A673 (cell line): ENCODE results near the gene RGPD3. TPM values are rescaled to one million over a fixed set of nuclear protein-coding genes. Genes with fewer than 3 reads are reported as not detected.
"Not testable (repeated sequence)": the region's sequence is repeated elsewhere in the genome, so short reads cannot be mapped to it uniquely, and the experiment has no call there.

ENCODE experiments used
- Bru-seq: library from RNA; stranded (reverse); fragments of 400-500 nt; gene quantifications from one replicate; lab custom pipeline; 2021; lab: Mats Ljungman, UMichigan
- BruChase-seq, 2 experiments: library from RNA; stranded (reverse); fragments of 400-500 nt; gene quantifications; one replicate each; lab custom pipeline; 2021; lab: Mats Ljungman, UMichigan
- BruUV-seq: library from RNA; stranded (reverse); fragments of 400-500 nt; replicated peaks from 2 replicates; lab custom pipeline; 2021; lab: Mats Ljungman, UMichigan
- CTCF ChIA-PET: fragments of 300-600 bp; sonication (Branson Sonifier 250); formaldehyde crosslinking; loops from one replicate; lab custom pipeline; 2022; ENCODE audit warnings: antibody characterized with exemption; lab: Charles Lee
- POLR2A ChIA-PET: fragments of 300-600 bp; sonication (Branson Sonifier 250); formaldehyde crosslinking; loops from one replicate; lab custom pipeline; 2022; ENCODE audit warnings: antibody characterized with exemption; ENCODE audit not compliant: low non-redundant PET; lab: Charles Lee
- DNase-seq: peaks from one replicate; pipeline ENCODE4 v3.0.0-alpha.2; 2015; ENCODE audit warnings: low spot score
- H3K27ac ChIP-seq: fragments of 200-600 bp; sonication (generic); 2 replicates; pipeline ENCODE4 v1.5.1; 2016; ENCODE audit warnings: mixed run types, low read depth, mild to moderate bottlenecking, mixed read lengths, antibody characterized with exemption, low read length; ENCODE audit not compliant: poor library complexity, severe bottlenecking
- H3K27me3 ChIP-seq: fragments of 200-600 bp; sonication (generic); replicated peaks from 2 replicates; pipeline ENCODE4 v1.6.1; 2017; ENCODE audit warnings: mixed run types, low read depth, mild to moderate bottlenecking, mixed read lengths, antibody characterized with exemption, low read length; ENCODE audit not compliant: insufficient read depth, poor library complexity
- H3K36me3 ChIP-seq: fragments of 200-600 bp; sonication (generic); 2 replicates; pipeline ENCODE4 v1.6.1; 2016; ENCODE audit warnings: mixed run types, mild to moderate bottlenecking, mixed read lengths, antibody characterized with exemption, low read length; ENCODE audit not compliant: insufficient read depth, poor library complexity, severe bottlenecking
- H3K4me1 ChIP-seq: fragments of 200-600 bp; sonication (generic); 2 replicates; pipeline ENCODE4 v1.6.1; 2017; ENCODE audit warnings: mixed run types, mild to moderate bottlenecking, mixed read lengths, antibody characterized with exemption, low read length; ENCODE audit not compliant: insufficient read depth, poor library complexity, severe bottlenecking
- H3K4me3 ChIP-seq: fragments of 200-600 bp; sonication (generic); 2 replicates; pipeline ENCODE4 v1.5.1; 2016; ENCODE audit warnings: low read depth, mixed run types, mild to moderate bottlenecking, mixed read lengths, low read length; ENCODE audit not compliant: poor library complexity, severe bottlenecking
- H3K9me3 ChIP-seq: fragments of 200-600 bp; sonication (generic); 2 replicates; pipeline ENCODE4 v1.6.1; 2016; ENCODE audit warnings: mixed run types, low read depth, mild to moderate bottlenecking, mixed read lengths, antibody characterized with exemption, low read length; ENCODE audit not compliant: poor library complexity, severe bottlenecking
- EZH2 ChIP-seq: fragments of 200-600 bp; sonication (generic); IDR thresholded peaks from 2 replicates; pipeline ENCODE4 v1.6.1; 2017; ENCODE audit warnings: borderline replicate concordance, low read depth, mild to moderate bottlenecking, mixed read lengths, antibody characterized with exemption, low read length; ENCODE audit not compliant: poor library complexity, severe bottlenecking
- intact Hi-C: fragments of 100-400 bp; cut with micrococcal nuclease; formaldehyde crosslinking; loops from one replicate; pipeline ENCODE4 v1.10.0; 2022; ENCODE audit not compliant: unreplicated experiment
- long read RNA-seq: library from polyadenylated mRNA; stranded (forward); transcript quantifications from one replicate; pipeline ENCODE4 v2.0.0, GENCODE V29; 2022
- total RNA-seq: library from RNA; stranded (reverse); gene quantifications from 2 replicates; pipeline ENCODE4 v1.2.3, GENCODE V29; 2021
- TF ChIP-seq, protein P1 (sequence below): fragments of 300-800, 200-600 bp; sonication (generic); conservative IDR thresholded peaks from 2 replicates; pipeline ENCODE4 v1.5.1; 2017; ENCODE audit warnings: low read depth, mild to moderate bottlenecking, antibody characterized with exemption, low read length, moderate library complexity, mixed read lengths

The RGPD3 gene
- total RNA-seq = 0.30 and 0.57 TPM in 2 replicates
- percentile 23 among the genes with signal in this experiment for Bru-seq, nascent RNA
- BruChase-seq, experiment 1, labeled RNA remaining after a 2-hour chase = percentile 22 among the genes with signal in this experiment
- BruChase-seq, experiment 2, labeled RNA remaining after a 6-hour chase = percentile 21 among the genes with signal in this experiment
- long read RNA-seq = 0 reads

DNA sequence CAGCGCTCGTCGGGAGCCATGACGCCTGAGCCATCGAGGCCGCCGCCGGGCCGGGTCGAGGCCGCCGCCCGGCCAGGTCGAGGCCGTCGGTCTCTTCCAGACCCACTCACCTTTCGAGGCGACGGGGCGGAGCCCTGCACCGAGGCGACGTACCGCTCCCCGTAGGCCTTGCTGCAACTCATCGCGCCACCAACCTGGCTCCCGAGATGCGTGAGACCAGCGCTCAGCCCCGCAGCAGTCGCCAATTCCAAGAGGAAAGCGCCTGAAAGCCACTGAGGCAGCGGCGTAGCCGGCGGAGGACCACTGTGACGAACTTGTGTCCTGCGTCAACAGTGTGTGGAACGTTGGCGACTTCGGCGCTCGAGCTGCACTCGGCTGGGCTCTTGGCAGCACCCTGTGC lies at the start of gene RGPD3:
TSS of gene RGPD3 (minus strand) at position 307 of the 400 bp plus-strand sequence. CDS start at position 182, 125 bp downstream.
- POLR2A ChIA-PET, H3K27ac ChIP-seq, BruUV-seq, H3K9me3 ChIP-seq, H3K4me3 ChIP-seq, DNase-seq, CTCF ChIA-PET, H3K27me3 ChIP-seq, H3K4me1 ChIP-seq, intact Hi-C loops, H3K36me3 ChIP-seq: not testable (repeated sequence)

DNA sequence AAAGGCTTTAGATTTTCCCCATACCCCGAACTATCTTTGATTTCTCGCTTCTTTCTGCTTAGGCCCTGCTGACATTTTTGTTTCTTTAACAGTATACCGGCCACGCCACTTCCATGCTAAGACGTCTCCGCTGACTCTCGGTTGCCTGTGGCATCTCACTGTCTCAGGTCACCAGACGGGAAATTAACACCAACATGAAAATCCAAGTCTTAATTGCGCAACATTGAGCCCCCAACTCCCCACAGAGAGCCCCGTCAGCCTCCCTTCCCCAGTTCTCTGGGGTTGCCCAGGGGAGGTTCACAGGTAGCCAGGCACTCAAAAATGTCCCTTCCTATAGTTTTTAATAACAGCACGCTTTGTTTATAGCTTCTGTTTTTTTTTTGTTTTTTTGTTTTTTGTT lies 49.1 kb upstream of the RGPD3 start:
- BruUV-seq = no TSS peak
- Histone ChIP-seq H3K4me1 (no peaks in the 10 kb centered on the region), H3K27me3 (no peaks in the 10 kb centered on the region), H3K27ac (no peak overlapping the region), H3K4me3 (no peak overlapping the region), H3K9me3 (no peaks in the 10 kb centered on the region), H3K36me3 (no peaks in the 10 kb centered on the region)
- ChIA-PET CTCF (no interaction called here), POLR2A (no interaction called here)
- intact Hi-C loops = no loop called here
- TF ChIP-seq, protein P1, sequence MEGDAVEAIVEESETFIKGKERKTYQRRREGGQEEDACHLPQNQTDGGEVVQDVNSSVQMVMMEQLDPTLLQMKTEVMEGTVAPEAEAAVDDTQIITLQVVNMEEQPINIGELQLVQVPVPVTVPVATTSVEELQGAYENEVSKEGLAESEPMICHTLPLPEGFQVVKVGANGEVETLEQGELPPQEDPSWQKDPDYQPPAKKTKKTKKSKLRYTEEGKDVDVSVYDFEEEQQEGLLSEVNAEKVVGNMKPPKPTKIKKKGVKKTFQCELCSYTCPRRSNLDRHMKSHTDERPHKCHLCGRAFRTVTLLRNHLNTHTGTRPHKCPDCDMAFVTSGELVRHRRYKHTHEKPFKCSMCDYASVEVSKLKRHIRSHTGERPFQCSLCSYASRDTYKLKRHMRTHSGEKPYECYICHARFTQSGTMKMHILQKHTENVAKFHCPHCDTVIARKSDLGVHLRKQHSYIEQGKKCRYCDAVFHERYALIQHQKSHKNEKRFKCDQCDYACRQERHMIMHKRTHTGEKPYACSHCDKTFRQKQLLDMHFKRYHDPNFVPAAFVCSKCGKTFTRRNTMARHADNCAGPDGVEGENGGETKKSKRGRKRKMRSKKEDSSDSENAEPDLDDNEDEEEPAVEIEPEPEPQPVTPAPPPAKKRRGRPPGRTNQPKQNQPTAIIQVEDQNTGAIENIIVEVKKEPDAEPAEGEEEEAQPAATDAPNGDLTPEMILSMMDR = no peak
- no peak for TF ChIP-seq EZH2
- DNase-seq = no peak

DNA sequence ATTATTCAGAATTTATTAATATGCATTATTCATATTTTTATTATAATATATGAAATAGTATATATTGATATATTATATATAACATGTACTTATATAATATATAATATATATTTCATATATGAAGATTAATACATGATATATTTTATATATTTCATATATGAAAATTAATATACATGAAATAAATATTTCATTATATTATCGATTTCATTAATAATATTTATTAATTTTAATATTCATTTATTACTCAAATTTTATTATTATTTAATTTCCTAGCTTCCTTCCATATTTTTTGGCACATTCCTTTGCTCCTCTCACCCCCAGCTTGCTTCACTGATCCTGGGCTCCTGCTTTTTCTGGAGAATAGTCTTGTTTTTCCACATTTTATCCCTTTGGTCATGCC lies 48.7 kb upstream of the RGPD3 start:
- no peak for DNase-seq
- H3K36me3 ChIP-seq = no peaks in the 10 kb centered on the region
- H3K4me3 ChIP-seq = no peak overlapping the region
- no peak for TF ChIP-seq EZH2
- TF ChIP-seq, protein P1 = no peak
- CTCF ChIA-PET = no interaction called here
- H3K27me3 ChIP-seq = no peaks in the 10 kb centered on the region
- intact Hi-C loops = no loop called here
- no TSS peak for BruUV-seq
- POLR2A ChIA-PET = no interaction called here
- H3K9me3 ChIP-seq = no peaks in the 10 kb centered on the region
- no peaks in the 10 kb centered on the region for H3K4me1 ChIP-seq
- H3K27ac ChIP-seq = no peak overlapping the region

DNA sequence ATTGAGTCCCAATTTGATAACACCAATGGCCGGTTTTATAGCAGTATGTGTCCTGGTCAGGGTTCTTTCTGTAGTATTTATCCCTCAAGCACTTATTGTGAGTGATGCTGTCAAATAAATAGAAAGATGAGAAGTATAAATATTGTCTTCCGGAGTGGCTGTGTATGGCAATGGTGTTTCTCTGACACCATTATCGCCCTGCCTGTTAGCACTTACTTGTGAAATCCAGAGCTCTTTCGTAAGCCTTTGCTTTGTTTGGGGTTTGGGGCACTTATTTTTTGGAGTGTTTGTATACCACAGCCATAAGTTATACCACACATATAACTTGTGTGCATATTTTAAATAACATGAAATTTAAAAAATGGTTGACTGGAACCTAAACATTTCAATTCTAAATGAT lies 48.2 kb upstream of the RGPD3 start:
- intact Hi-C loops = no loop called here
- TF ChIP-seq EZH2 = no peak
- TF ChIP-seq, protein P1 = no peak
- H3K27ac ChIP-seq = no peak overlapping the region
- no peaks in the 10 kb centered on the region for H3K36me3 ChIP-seq
- H3K4me3 ChIP-seq = no peak overlapping the region
- H3K9me3 ChIP-seq = no peaks in the 10 kb centered on the region
- no peaks in the 10 kb centered on the region for H3K4me1 ChIP-seq
- BruUV-seq = no TSS peak
- no peaks in the 10 kb centered on the region for H3K27me3 ChIP-seq
- ChIA-PET POLR2A (no interaction called here), CTCF (no interaction called here)
- no peak for DNase-seq

DNA sequence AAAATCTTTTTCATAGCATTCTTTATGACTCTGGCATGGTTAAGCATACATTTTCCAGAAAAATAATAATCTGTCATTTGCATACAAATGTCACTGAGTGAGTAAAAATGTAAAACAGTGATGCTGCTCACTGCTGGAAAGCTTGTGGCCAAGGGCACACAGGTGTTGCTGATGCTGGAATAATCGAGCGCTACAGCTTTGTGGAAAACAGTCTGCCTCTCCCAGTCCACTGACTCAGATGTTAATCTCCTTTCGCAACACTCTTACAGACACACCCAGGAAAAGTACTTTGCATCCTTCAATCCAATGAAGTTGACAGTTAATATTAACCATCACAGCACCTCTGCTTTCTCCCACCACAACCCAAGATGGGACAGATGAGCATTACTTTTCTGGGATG lies 46.6 kb upstream of the RGPD3 start:
- H3K9me3 ChIP-seq, H3K36me3 ChIP-seq, BruUV-seq, CTCF ChIA-PET, POLR2A ChIA-PET, DNase-seq, intact Hi-C loops, H3K27ac ChIP-seq, H3K4me1 ChIP-seq, H3K27me3 ChIP-seq, H3K4me3 ChIP-seq: not testable (repeated sequence)
